Esophagus squamous epithelium (tissue), 4 donors: ENCODE data around the gene PDLIM5.

ENCODE experiments used
- CTCF ChIP-seq, 6 experiments: fragments of 450-650 bp in 4 of 6; fragments of 200-600 bp in 2 of 6; sonication (generic) in 2 of 6; IDR thresholded peaks; one replicate each; pipeline ENCODE4 v1.5.1; 2016 to 2019; ENCODE audit warnings: antibody characterized with exemption in 6 of 6, mild to moderate bottlenecking in 4 of 6, moderate library complexity in 4 of 6
- POLR2A ChIP-seq, 4 donors: fragments of 450-650 bp; IDR thresholded peaks; one replicate each; pipeline ENCODE4 v1.6.1; 2017; ENCODE audit warnings: antibody characterized with exemption in 4 of 4, mild to moderate bottlenecking in 4 of 4, moderate library complexity in 3 of 4

- TF ChIP-seq CTCF (IDR thresholded peaks at IDR 0.05) = no peak
- TF ChIP-seq POLR2A (IDR thresholded peaks at IDR 0.05) = no peak
Measured at GRCh38 chr4:94439606-94440005, 12.1 kb upstream of the PDLIM5 start.
